Frontal cortex (tissue), 4 donors: ENCODE data around the gene NPY5R. TPM values are rescaled to one million over a fixed set of nuclear protein-coding genes. Genes with fewer than 3 reads are reported as not detected.

ENCODE experiments used
- DNase-seq, 2 donors: peaks; one replicate each; pipeline ENCODE4 v3.0.0; 2012; ENCODE audit warnings: low spot score in 2 of 2
- FAIRE-seq: peaks from 2 replicates; lab custom pipeline; 2012; peaks lifted over from hg19 to GRCh38; lab: Jason Lieb, UNC
- total RNA-seq: library from RNA; depleted of rRNA; stranded (reverse); fragments of >200 nt; gene quantifications from one replicate; pipeline ENCODE4 v1.2.3, GENCODE V29; 2014
- donor health status: control.
- donor health status: control.
- donor health status: control.

NPY5R gene
- total RNA-seq, 1 donor from 2014 or later: 39.5 TPM

DNA sequence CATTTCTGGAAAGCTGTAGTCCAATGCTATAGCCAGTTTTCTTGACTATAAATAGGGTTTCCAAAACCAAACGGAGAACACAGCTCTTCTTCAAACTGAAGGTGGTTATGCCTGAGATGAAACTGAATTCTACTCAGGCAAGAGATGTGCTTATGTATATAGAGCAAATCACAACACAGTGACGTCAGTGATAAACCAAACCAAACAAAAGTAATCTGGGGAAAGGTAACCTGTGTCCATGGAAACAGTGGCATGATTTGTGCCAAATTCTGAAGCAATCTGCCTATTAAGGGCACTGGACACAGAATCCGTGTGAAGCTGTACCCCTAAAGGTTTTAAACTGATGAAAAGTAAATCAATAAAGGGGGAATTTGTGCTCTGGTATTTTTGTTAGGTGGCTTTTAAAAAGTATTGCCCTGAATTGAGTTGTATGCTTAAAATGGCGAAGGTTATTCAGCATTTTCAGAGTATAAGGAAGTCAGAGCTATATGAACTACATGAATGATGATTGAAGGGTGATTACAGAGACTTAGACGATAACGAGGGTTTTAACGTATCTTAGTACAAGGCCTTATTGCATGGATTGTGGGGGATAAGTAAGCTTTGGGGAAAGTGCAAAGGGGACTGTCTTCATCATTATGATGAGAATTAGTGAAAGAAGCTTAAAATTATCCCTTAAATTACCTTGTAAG is 38.6 kb downstream of the NPY5R start:
- FAIRE-seq: no peak

DNA sequence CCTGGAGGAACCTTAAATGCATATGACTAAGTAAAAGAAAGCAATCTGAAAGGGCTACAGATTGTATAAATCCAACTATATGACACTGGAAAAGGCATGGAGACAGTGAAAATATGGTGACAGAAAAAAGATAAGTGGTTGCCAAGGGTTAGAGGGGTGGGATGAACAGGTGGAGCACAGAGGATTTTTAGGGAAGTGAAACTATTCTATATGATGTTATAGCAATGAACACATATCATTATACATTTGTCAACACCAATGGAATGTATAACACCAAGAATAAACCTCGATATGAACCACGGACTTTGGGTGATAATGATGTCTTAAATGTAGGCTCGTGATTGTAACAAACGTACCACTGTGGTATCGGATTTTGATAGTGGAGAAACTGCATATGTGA is 40.7 kb downstream of the NPY5R start:
- FAIRE-seq (no peak), DNase-seq (no peak)

More for the DNA sequence above, 38.6 kb downstream of the NPY5R start:
- DNase-seq: no peak

DNA sequence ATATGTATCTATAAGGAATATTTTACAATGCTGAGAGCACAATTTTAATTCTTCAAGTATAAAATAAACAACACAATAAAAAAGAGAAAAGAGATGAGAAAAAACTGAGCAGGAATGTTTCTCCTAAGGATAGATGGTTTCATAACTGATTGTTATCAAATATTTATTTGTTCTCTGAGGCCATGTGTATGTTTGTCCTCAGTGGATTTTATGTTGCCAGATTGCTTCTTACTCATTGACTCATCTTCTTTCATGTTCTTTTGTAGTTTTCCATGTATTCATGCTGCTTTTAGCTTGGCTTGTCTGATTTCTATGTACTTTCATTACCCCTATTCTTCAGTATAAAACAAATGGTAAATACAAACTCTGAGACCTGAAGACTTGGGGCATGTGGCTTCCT is 41.2 kb downstream of the NPY5R start:
- DNase-seq (no peak), FAIRE-seq (no peak)

DNA sequence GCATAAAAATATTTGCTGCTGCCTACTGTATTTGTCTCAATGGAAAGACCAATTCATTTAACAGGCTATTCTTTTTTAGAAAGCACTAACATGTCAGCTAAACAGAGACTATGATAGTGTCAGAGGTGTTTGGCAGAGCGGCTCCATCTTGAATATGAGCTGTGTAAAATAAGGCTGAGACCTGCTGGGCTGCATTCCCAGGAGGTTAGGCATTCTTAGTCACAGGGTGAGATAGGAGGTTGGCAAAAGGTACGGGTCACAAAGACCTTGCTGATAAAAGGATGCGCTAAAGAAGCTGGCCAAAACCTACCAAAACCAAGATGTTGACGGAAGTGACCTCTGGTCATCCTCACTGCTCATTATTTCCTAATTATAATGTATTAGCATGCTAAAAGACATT is 41.8 kb downstream of the NPY5R start:
- FAIRE-seq: no peak
- no peak for DNase-seq

DNA sequence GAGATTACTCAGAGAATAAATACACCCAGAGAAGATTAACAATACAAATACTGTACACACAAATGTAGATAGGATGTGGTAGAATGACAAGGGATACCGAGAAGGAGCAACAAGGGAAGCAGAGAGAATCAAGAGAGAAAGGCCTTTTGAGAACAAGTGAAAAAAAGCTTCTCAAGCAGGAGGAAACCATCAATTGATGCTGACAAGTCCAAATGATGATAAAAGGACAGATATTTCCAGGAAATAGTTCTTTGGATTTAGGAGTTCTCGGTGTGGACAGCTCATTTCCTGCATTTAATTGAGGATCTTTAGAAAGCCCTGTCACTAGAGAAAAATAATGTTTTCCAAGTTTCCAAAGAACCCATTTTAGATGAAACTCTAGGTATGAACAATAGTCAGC is 48.1 kb downstream of the NPY5R start:
- no peak for FAIRE-seq
- DNase-seq: no peak

DNA sequence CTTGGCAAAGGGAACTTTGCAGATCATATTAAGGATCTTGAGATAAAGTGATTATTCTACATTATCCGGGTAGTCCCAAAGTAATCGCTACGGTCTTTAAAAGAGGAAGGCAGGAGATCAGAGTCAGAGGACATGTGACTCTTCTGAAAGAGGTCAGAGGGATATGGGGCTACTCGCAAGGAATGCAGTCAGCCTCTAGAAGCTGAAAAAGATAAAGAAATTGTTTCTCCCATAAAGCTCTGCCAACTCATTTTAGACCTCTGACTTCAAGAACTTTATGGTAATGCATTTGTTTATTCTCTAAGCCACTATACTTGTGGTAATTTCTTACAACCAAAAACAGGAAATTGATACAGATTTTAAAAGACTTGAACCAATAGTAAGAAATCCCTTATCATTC is 48.6 kb downstream of the NPY5R start:
- FAIRE-seq: no peak
- no peak for DNase-seq

DNA sequence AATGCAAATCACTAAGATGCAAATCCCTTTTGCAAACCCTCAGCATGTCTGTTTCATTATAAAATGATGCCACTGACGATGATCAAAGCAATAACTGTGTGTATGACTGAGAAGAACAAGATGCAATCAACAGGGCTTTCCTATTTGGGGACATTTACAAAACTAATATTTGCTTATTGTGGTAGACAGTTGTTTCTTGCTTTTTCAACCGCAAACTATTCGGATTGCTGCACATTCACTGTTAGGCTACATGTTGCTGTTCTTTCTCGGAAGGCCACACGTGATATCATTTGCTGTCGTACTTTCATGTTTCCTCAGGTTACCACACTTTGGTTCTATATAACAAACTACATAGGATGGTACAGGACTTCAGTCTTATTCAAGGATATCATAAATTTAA is 49.8 kb downstream of the NPY5R start:
- FAIRE-seq (no peak), DNase-seq (no peak)

DNA sequence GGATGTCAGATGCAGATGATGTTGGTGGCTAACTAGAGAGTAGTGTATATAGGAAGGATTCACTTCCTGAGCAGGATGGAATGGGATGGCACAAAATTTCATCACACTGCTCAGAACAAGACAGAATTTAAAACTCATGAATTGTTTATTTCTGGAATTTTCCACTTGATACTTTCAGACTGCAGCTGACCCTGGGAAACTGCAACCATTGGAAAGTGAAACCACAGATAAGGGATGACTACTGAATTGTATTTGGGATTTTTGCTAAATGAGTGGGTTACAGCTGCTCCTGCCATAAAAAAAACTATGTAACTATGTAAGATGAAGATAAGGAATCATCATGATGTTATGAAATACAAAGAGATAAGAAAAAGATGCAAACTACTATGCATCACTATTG is 51.4 kb downstream of the NPY5R start:
- FAIRE-seq (no peak), DNase-seq (no peak)

DNA sequence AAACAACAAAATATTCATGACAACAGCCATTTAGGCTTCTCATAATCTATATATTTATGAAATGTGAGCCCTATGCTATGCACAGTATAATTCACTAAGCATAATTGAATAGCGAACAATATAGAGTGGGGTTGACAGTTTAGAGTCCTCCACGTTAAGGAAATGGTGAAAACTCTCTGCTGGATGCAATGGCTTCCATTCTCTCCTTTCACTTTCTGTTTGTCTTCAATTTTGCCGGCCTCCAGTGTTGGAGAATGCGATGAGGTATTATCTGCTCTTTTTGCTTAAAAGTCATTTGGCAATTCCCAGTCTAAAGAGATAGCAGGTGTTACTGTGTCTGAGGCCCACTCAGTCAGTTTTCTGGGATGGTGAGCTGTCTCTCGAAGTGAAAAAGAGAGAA is 52.1 kb downstream of the NPY5R start:
- DNase-seq (no peak), FAIRE-seq (no peak)

DNA sequence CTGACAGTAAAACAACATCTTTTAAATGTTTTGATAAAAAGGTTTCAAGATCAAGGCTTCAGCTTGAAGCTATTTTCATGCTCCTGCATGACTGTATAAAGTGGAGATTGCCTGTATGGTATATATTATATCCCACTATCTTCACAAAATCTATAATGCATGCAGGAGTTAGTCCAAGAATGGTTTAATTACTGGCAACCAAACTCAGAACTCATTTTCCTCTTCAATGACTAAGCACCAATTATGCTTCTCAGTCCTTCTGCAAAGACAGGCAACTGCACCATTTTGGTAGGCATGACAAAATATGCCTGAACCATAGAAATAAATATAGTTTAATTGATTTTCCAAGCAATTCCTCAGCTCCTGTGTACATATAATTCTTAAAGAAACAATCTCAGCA is 54.5 kb downstream of the NPY5R start:
- FAIRE-seq (no peak), DNase-seq (no peak)

DNA sequence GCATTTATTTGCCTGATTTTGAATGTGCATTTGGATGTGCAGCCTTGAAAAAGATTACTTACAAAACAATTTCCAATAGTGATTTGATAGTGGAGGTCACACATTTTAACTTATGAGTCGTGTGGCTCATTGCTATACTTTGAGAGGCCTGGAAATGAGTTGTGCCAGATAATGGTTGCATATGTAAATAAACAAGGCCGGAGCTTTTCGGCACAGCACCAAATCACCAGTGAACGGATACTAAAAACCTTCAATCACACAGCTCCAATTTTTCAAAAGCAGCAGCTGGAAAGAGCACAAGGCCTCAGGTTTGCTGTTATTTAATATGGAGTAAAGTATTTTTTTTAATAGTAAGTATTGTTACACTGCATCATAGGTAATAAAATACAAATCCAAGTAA is 57.2 kb downstream of the NPY5R start:
- no peak for DNase-seq
- no peak for FAIRE-seq

Other genes with a start within 250 kb of the NPY5R start
- 11.4 TPM for gene NAF1, start 177.0 kb upstream of the NPY5R start, total RNA-seq
- gene NPY1R, start 11.3 kb upstream of the NPY5R start, total RNA-seq: 179 TPM
- 0.82 TPM for gene TKTL2, start 129.9 kb downstream of the NPY5R start, total RNA-seq
- gene TMA16, start 150.8 kb downstream of the NPY5R start, total RNA-seq: 15.9 TPM